Neural progenitor cell (in vitro differentiated cells): ENCODE results near the gene KMT5B. TPM values are rescaled to one million over a fixed set of nuclear protein-coding genes. Genes with fewer than 3 reads are reported as not detected.
A peak's percentile ranks its signal among the peaks of the same experiment; 100 is the strongest.

Experiments
- DNase-seq: peaks from one replicate; pipeline ENCODE4 v3.0.0-alpha.2; 2016; ENCODE audit warnings: low spot score
- H2AFZ ChIP-seq: fragments of 200-600 bp; sonication (generic); replicated peaks from 2 replicates; pipeline ENCODE4 v1.6.1; 2016; ENCODE audit warnings: antibody characterized with exemption
- H3F3A ChIP-seq: fragments of 200-600 bp; sonication (generic); 2 replicates; pipeline ENCODE4 v1.6.1; 2016; ENCODE audit warnings: antibody characterized with exemption, low read depth
- H3K27ac ChIP-seq: fragments of 200-600 bp; sonication (generic); 2 replicates; pipeline ENCODE4 v1.5.1; 2016; ENCODE audit warnings: mild to moderate bottlenecking
- H3K27me3 ChIP-seq: fragments of 200-600 bp; sonication (generic); 2 replicates; pipeline ENCODE4 v1.6.1; 2016; ENCODE audit warnings: mild to moderate bottlenecking, moderate library complexity
- H3K36me3 ChIP-seq: fragments of 200-600 bp; sonication (generic); 2 replicates; pipeline ENCODE4 v1.5.1; 2016
- H3K4me1 ChIP-seq: fragments of 200-600 bp; sonication (generic); 2 replicates; pipeline ENCODE4 v1.6.1; 2016; ENCODE audit warnings: mixed run types
- H3K4me2 ChIP-seq: fragments of 200-600 bp; sonication (generic); 2 replicates; pipeline ENCODE4 v1.6.1; 2016
- H3K4me3 ChIP-seq: fragments of 200-600 bp; sonication (generic); 2 replicates; pipeline ENCODE4 v1.5.1; 2016
- H3K79me2 ChIP-seq: fragments of 200-600 bp; sonication (generic); 2 replicates; pipeline ENCODE4 v1.6.1; 2016; ENCODE audit warnings: low read depth
- H3K9ac ChIP-seq: fragments of 200-600 bp; sonication (generic); 2 replicates; pipeline ENCODE4 v1.6.1; 2016
- H3K9me3 ChIP-seq: fragments of 200-600 bp; sonication (generic); 2 replicates; pipeline ENCODE4 v1.5.1; 2016; ENCODE audit warnings: low read depth
- H4K20me1 ChIP-seq: fragments of 200-600 bp; sonication (generic); 2 replicates; pipeline ENCODE4 v1.6.1; 2016; ENCODE audit warnings: low read depth
- H3K27ac Mint-ChIP-seq: 3 replicates; pipeline ENCODE4 v1.8.0; 2021; ENCODE audit warnings: mixed read lengths
- H3K27me3 Mint-ChIP-seq: 2 replicates; pipeline ENCODE4 v1.8.0; 2022; ENCODE audit warnings: low read depth, mild to moderate bottlenecking, inconsistent platforms, moderate library complexity, mixed read lengths; ENCODE audit not compliant: insufficient read depth
- H3K36me3 Mint-ChIP-seq: 3 replicates; pipeline ENCODE4 v1.8.0; 2021; ENCODE audit warnings: mixed read lengths
- H3K4me1 Mint-ChIP-seq: 3 replicates; pipeline ENCODE4 v1.8.0; 2021; ENCODE audit warnings: mixed read lengths
- H3K4me3 Mint-ChIP-seq: 3 replicates; pipeline ENCODE4 v1.8.0; 2021; ENCODE audit warnings: mild to moderate bottlenecking, moderate library complexity, mixed read lengths
- H3K9me3 Mint-ChIP-seq: 3 replicates; pipeline ENCODE4 v1.8.0; 2020; ENCODE audit warnings: mixed read lengths
- EZH2 ChIP-seq: fragments of 200-600 bp; sonication (generic); IDR thresholded peaks from 2 replicates; pipeline ENCODE4 v1.6.1; 2017; ENCODE audit warnings: antibody characterized with exemption, mild to moderate bottlenecking, moderate library complexity
- EZH2phosphoT487 ChIP-seq: fragments of 200-600 bp; sonication (generic); IDR thresholded peaks from 2 replicates; pipeline ENCODE4 v1.6.1; 2017; ENCODE audit warnings: antibody characterized with exemption
- total RNA-seq: library from RNA; depleted of rRNA; stranded (reverse); fragments of >200 nt; gene quantifications from 2 replicates; pipeline ENCODE4 v1.2.3, GENCODE V29; 2015; ENCODE audit warnings: low replicate concordance
- TF ChIP-seq, protein P1 (sequence below): fragments of 200-600 bp; sonication (generic); IDR thresholded peaks from 2 replicates; pipeline ENCODE4 v1.5.1; 2017; ENCODE audit warnings: antibody characterized with exemption, mild to moderate bottlenecking

Gene KMT5B
- total RNA-seq, 1 donor from 2014 or later: 62.4 TPM

DNA sequence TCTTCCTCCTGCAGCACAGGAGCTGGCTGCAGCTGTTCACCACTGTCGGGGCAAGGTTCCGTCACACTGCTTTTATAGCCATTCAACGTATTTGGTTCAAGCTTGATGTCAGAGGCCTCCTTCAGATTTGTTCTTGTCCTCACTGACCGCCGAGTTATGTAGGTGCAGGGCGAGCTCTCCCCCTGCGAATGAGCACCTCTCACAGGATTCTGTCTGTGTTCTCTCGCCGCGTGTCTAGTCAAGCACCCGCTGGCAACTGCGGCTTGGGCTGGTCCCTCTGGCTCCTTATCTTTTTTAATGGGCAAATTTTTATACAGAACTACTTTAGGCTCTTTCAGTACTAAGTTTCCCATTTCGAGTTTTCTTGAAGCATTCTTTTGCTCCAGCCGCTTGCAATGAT is 54.5 kb downstream of the KMT5B start:
- H2AFZ ChIP-seq: no peak overlapping the region
- peak overlapping the region; percentile 98 for H3K27ac Mint-ChIP-seq
- peaks cover 59% of the 10 kb centered on the region for H3K4me1 Mint-ChIP-seq
- peaks cover 10% of the 10 kb centered on the region for H3K27me3 Mint-ChIP-seq
- H3K36me3 Mint-ChIP-seq: peaks cover 35% of the 10 kb centered on the region
- H3K9me3 Mint-ChIP-seq: peaks cover 2% of the 10 kb centered on the region
- DNase-seq: no peak
- no peak overlapping the region for H3K4me3 ChIP-seq
- no peaks in the 10 kb centered on the region for H3K36me3 ChIP-seq
- peaks cover 15% of the 10 kb centered on the region for H4K20me1 ChIP-seq
- H3K79me2 ChIP-seq: no peaks in the 10 kb centered on the region
- H3K9me3 ChIP-seq: no peaks in the 10 kb centered on the region
- H3F3A ChIP-seq: peaks cover 36% of the 10 kb centered on the region
- H3K4me3 Mint-ChIP-seq: peak overlapping the region; percentile 59
- H3K9ac ChIP-seq: no peak overlapping the region
- H3K4me2 ChIP-seq: peak overlapping the region; percentile 60
- H3K4me1 ChIP-seq: peaks cover 35% of the 10 kb centered on the region
- H3K27ac ChIP-seq: peak overlapping the region; percentile 64
- no peaks in the 10 kb centered on the region for H3K27me3 ChIP-seq
- TF ChIP-seq, protein P1, sequence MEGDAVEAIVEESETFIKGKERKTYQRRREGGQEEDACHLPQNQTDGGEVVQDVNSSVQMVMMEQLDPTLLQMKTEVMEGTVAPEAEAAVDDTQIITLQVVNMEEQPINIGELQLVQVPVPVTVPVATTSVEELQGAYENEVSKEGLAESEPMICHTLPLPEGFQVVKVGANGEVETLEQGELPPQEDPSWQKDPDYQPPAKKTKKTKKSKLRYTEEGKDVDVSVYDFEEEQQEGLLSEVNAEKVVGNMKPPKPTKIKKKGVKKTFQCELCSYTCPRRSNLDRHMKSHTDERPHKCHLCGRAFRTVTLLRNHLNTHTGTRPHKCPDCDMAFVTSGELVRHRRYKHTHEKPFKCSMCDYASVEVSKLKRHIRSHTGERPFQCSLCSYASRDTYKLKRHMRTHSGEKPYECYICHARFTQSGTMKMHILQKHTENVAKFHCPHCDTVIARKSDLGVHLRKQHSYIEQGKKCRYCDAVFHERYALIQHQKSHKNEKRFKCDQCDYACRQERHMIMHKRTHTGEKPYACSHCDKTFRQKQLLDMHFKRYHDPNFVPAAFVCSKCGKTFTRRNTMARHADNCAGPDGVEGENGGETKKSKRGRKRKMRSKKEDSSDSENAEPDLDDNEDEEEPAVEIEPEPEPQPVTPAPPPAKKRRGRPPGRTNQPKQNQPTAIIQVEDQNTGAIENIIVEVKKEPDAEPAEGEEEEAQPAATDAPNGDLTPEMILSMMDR: no peak
- TF ChIP-seq EZH2 (no peak), EZH2phosphoT487 (no peak)

DNA sequence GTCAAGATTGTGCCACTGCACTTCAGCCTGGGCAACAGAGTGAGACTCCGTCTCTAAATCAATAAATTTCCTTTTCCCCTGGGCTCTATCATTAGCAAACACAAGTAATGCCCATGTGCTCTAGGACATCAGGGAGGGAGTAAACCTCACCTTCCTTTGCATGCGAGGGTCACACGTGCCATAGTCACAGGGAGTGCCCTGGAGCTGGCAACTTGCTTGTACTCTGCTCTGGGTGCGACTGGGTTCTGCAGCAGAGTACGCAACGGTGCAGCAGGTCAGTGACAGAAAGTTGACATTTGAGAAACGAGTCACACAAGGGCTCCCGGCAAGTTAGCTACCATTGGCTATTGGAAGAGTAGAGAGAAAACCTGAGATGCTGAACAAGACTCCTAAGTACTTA is 59.4 kb downstream of the KMT5B start:
- peaks cover 3% of the 10 kb centered on the region for H4K20me1 ChIP-seq
- H3K27ac ChIP-seq: no peak overlapping the region
- no peaks in the 10 kb centered on the region for H3K79me2 ChIP-seq
- H3K4me1 ChIP-seq: peaks cover 13% of the 10 kb centered on the region
- no peaks in the 10 kb centered on the region for H3K27me3 ChIP-seq
- Mint-ChIP-seq H3K4me3 (no peak overlapping the region), H3K9me3 (peaks cover 2% of the 10 kb centered on the region), H3K27ac (no peak overlapping the region), H3K27me3 (peaks cover 8% of the 10 kb centered on the region), H3K4me1 (peaks cover 33% of the 10 kb centered on the region), H3K36me3 (peaks cover 24% of the 10 kb centered on the region)
- no peak overlapping the region for H3K9ac ChIP-seq
- no peak overlapping the region for H3K4me3 ChIP-seq
- H3K9me3 ChIP-seq: no peaks in the 10 kb centered on the region
- H3K36me3 ChIP-seq: no peaks in the 10 kb centered on the region
- no peak overlapping the region for H2AFZ ChIP-seq
- peaks cover 13% of the 10 kb centered on the region for H3F3A ChIP-seq
- TF ChIP-seq, protein P1: no peak
- TF ChIP-seq EZH2phosphoT487 (no peak), EZH2 (no peak)
- no peak for DNase-seq
- no peak overlapping the region for H3K4me2 ChIP-seq

DNA sequence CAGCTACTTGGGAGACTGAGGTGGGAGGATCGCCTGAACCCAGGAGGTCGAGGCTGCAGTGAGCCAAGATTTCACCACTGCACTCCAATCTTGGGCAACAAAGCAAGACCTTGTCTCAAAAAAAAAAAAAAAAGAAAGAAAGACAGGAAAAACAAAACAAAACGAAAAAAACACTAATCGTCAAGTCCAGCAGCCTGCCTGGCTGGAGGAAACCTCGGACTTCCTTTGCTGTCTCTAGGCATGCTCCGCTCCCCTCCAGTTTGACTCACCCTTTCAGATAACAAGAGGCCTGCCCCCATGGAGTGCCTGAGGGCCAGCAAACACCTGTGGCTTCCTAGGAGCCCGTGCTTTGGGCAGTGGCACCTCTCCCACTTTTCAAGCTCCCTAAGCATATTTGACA is 63.1 kb downstream of the KMT5B start:
- no peak overlapping the region for H3K27ac ChIP-seq
- Mint-ChIP-seq H3K9me3 (peaks cover 2% of the 10 kb centered on the region), H3K4me1 (peaks cover 25% of the 10 kb centered on the region), H3K4me3 (no peak overlapping the region), H3K36me3 (peaks cover 7% of the 10 kb centered on the region), H3K27me3 (peaks cover 9% of the 10 kb centered on the region), H3K27ac (no peak overlapping the region)
- H3K36me3 ChIP-seq: no peaks in the 10 kb centered on the region
- no peaks in the 10 kb centered on the region for H3K79me2 ChIP-seq
- no peaks in the 10 kb centered on the region for H3K4me1 ChIP-seq
- H3K4me3 ChIP-seq: no peak overlapping the region
- no peak overlapping the region for H3K4me2 ChIP-seq
- H3K27me3 ChIP-seq: no peaks in the 10 kb centered on the region
- DNase-seq: no peak
- no peaks in the 10 kb centered on the region for H3F3A ChIP-seq
- no peak overlapping the region for H3K9ac ChIP-seq
- no peak overlapping the region for H2AFZ ChIP-seq
- no peaks in the 10 kb centered on the region for H3K9me3 ChIP-seq
- no peak for TF ChIP-seq EZH2
- TF ChIP-seq EZH2phosphoT487: no peak
- TF ChIP-seq, protein P1: no peak
- no peaks in the 10 kb centered on the region for H4K20me1 ChIP-seq
